Gastroesophageal sphincter (tissue), 3 donors: ENCODE data around the gene CALHM3.

ENCODE experiments used
- CTCF ChIP-seq, 4 experiments: fragments of 200-600 bp in 2 of 4; fragments of 450-650 bp in 2 of 4; sonication (generic) in 1 of 4; IDR thresholded peaks; one replicate each; pipeline ENCODE4 v1.5.1; 2017 to 2019; ENCODE audit warnings: antibody characterized with exemption in 4 of 4, mild to moderate bottlenecking in 2 of 4, moderate library complexity in 2 of 4
- EP300 ChIP-seq: sonication (generic); formaldehyde crosslinking; IDR thresholded peaks from one replicate; pipeline ENCODE4 v1.6.1; 2017; ENCODE audit warnings: antibody characterized with exemption, mild to moderate bottlenecking
- POLR2A ChIP-seq, 2 donors: fragments of 450-650 bp; IDR thresholded peaks; one replicate each; pipeline ENCODE4 v1.6.1; 2017; ENCODE audit warnings: antibody characterized with exemption in 2 of 2, mild to moderate bottlenecking in 2 of 2, moderate library complexity in 1 of 2
- POLR2AphosphoS5 ChIP-seq: sonication (generic); formaldehyde crosslinking; IDR thresholded peaks from one replicate; pipeline ENCODE4 v1.6.1; 2017; ENCODE audit warnings: antibody characterized with exemption

GRCh38 chr10:103444478-103444877, 34.6 kb downstream of the CALHM3 start:
- TF ChIP-seq CTCF (IDR thresholded peaks at IDR 0.05): no peak
- TF ChIP-seq POLR2AphosphoS5: no peak
- no peak for TF ChIP-seq POLR2A (IDR thresholded peaks at IDR 0.05)
- no peak for TF ChIP-seq EP300
